GM19043 (cell line): ENCODE results near the gene TSC1.

ENCODE experiments used
- ATAC-seq: cut with Tn5 transposase; IDR thresholded peaks from one replicate; pipeline ENCODE4 v1.9.1; 2021; ENCODE audit warnings: low read depth; ENCODE audit not compliant: unreplicated experiment

Gene TSC1

DNA sequence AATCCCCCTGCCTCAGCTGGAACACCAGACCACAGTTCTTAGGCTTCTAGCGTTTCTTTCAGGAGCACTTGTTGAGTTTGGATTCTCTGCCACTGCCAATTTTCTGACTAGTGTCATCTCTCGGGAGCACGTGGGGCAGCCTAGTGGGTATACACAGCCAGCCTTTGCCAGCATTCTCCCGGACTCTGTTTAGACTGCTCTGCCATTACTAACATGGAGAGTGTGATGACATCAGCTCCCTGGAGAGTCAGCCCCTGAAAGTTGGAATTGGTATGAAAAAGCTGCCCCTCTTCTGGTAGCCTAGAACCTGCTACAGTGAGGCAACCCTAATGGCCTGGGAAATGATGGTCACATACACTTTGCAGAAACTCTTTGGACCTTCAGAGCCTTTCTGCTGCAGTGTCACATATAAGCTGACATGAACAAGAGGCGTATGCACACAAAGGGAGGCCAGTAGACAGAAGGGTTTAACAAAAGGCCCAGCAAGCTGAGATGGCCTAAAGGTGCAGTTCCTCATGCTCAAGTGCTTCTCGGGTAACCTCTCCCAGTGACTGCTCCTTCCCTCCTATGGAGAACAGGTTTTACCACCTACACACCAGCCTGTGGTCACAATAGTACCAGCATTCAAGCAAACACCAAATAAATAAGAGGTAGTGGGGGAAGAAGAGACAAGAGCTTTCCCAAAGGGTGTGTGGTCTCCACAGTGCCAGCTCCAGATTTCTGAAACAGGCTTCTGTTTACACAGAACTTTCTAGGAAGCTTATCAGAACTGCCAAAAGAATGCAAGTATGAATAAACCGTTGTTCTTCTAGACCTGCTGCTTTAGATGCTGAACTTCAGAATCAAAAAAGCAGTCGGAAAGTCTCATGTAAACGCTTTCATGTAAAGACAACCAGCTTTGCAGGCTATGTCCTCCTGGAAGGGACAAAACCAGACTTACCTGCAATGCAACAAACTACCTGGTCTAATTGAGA lies 49.3 kb downstream of the TSC1 start:
- ATAC-seq = no peak

DNA sequence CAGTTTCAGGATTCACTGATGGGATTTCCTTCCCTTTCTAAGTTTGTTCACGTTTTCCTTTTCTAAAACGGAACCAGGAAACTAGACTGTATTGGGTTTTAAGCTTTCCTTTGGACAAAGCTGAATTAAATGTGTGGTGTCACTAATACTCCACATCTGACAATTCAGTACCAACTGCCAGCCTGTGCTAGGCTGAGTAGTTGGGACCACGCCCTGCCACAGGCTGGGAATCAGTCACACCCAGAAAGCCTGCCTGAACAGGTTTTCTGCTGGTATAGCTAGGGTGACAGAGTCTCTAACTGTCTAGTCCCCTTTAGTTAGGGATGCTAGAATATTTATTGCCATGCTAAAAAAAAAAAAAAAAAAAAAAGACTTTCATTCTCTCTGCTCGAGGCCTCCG lies 50.1 kb downstream of the TSC1 start:
- ATAC-seq = no peak

DNA sequence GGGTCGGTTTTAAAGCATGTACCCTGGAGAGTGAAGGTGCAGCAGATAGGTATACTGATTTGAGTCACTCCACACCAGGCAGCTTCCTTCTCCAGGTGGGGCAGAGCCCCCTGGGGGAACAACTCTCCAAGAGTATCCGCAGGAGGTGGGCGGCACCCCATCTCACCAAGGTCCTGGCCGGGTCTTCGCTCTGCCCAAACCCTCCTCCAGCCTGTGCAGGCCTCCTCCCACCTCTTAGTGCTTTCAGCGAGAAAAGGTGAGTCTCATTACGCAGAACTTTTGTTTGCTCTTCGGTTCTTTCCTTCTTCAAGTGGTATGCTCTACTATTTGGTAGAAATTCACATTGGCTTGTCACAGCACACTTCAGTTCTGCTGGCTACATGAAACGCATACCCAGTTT lies 52.0 kb downstream of the TSC1 start:
- ATAC-seq = no peak

DNA sequence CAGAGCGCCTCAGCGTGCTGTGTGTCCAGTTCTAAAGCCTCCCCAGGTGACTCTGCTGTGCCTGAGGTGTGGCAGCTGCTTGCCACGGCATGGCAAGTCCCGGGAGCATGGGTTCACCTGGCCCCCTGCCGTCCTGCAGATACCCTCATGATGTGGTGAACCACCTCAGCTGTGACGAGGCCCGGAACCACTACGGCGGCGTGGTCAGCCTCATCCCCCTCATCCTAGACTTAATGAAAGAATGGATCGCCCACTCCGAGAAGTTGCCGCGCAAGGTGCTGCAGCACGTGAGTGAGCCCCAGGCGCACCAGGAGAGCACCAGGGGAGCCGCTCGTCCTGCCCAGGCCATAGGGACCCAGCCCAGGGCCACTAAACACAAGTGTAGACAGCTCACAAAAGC lies 56.3 kb downstream of the TSC1 start:
- ATAC-seq = no peak

DNA sequence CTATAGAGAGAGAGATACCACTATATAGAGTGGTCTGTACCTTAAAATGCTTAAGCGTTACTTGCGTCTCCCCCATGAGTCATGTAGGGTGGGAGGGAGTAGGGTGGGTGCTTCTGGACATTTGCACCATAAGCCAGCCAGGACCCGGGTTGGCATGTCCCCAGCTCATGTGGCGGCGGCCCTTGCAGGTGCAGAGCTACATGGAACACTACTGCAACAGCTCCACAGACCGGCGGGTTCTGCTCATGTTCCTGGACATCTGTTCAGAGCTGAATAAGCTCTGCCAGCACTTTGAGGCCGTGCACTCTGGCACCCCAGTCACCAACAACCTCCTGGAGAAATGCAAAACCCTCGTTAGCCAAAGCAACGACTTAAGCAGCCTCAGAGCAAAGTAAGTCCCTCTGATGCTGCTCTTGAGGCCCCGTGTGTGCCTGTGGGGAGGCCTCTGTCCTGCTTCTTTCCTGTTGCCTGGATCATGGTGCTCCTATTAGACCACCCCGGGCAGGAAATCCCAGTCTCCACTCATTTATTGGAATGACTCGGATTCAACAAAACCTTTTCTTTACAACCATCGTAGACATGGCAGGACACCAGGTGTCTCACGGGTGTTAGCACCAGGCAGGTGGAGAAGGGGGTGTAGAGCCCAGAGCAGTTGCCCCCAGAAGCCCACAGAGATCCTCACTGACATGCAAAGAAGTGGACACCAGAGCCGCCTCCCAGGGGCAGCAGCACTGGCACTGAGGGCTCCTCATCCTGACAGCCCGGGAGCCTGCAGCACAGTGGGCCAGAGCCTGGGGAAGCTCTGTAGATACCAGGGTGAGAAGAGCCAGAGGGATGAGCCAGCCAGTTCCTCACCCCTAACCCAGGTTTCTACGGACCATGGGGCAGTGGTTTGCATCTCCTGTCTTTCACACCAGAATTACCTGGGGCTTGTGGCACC lies 57.0 kb downstream of the TSC1 start:
- no peak for ATAC-seq

DNA sequence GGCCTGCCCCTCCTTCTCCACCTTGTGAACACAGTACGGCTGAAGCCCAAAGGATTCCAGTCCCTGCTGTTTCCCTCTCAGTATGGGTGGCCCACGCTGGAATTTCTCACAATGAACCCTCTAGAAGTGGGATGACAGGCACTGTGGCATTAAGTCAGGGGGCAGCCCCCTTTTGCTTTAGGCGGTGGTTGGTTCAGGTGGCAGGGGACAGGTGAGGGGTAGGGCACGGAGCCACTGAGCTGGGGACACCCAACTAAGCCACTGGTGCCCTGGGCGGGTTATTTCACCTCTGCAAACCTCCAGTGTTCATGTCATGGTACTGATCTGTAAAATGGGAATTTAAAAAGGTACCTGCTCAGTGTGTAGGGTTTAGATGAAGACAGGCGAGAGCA lies 58.1 kb downstream of the TSC1 start:
- no peak for ATAC-seq

DNA sequence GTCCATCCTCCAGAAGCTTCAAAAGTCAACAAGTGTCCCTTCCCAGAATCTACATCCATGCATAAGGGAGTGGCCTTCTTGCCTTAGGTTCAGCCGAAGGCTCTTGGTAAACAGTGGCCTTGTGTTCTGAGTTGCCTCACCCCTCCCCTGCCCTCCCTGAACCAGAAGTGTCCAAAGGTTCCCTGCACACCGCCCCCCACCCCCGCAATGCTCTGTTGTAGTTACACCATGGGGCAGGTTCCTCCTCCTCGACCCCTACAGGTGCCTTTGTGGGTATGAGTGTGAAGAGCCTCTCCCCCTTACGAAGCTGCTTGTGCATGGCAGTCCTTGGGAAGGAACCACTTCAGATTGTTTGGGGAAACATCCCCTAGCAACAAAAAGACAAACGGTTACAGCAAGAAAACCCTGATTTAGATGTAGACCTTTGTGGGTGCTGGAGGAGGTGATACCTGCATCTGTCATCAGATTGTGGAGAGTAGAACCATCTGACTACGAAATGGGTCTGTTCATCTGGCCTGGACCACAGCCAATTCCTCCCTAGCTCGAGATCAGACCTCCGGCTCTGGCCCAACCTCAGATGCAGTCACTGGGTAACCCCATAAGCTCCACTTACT lies 58.6 kb downstream of the TSC1 start:
- no peak for ATAC-seq

DNA sequence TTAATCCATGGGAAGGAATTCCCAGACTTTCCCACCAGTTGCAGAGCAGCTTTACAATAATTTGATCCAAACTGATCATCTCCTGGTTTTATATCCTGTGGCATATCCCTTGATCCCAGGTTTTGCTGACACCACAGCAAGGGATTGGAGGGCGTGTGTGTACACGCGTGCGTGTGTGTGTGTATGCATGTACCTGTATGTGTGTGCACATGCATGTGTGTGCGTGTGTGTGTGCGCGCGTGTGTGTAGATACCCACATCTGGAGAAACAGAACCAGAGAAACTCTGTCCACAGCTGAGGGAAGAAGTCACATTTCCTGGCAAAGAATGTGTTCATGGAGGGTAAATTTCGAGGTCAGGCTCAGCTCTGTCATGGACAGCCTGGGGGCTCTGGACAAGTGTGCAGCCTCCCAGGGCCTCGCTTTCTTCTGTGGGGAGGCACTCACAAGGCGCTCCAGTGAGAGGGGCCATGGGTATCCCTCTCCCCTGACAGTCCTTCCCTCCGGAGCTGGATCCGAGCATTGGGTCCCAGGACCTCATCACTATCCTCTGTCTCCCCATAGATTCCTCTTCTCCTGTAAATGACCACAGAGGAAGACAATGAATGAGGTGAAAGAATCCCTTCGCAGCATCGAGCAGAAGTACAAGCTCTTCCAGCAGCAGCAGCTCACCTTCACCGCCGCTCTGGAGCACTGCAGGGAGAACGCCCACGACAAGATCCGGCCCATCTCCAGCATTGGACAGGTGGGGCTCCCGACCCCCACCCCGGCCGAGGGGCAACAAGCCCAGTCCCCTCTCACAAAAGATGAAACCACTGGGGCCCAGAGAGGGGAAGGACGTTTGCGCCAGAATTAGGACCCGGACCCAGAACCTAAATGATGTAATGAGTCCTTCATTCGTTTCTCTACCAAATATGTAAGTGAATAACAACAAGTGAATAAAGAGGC lies 60.8 kb downstream of the TSC1 start:
- no peak for ATAC-seq

DNA sequence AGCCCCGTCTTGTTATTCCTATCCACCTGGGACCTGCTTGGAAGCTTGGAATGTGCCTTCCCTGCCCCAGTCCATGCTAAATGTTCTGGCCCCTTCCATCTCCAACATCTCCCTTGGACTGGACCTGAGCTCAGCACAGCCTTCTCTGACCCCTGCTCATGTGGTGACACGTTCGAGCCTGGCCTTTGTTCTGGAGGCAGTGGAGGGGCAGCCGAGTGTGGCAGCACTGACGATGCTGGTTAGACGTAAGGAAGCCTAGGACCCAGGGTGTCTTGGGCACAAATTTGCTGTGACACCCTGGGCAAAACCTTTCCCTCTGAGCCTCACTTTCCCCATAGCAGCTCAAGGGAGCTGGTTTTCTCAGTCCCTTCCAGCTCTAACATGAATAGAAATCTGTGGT lies 61.8 kb downstream of the TSC1 start:
- no peak for ATAC-seq

DNA sequence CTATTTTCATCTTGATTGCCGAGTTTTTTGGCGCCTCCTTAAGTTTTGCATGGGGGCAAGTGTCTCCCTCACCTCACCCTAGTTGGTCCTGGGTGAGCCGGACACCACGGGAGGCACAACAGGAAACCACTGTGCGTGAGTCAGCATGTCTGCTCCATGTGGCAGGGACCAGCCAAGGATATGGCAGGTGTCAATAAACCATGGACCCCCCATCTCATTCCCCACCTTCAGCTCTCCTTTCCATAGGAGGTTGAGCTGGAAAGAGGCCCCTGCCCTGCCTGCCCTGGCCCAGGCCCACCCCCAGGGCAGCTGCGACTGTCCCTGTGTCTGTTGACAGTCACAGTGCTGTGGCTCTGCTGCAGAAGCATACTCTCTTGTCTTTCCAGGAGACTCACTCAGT lies 62.6 kb downstream of the TSC1 start:
- no peak for ATAC-seq

DNA sequence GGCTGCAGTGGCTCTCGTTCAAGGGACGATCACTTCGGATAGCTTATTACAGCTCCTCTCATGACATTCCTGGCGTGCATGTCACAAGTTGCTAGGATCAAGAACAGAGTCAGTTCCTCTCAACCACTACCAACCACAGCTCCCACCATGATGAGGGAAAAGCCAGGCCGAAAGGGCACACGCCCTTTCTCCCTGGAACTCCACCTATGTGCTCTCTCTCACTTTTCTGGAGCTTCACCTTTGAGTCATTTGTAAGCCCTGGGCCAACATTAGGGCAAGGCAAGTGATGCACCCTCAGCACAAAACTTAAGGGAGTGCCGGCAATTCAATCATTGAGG lies 64.1 kb downstream of the TSC1 start:
- ATAC-seq = no peak

DNA sequence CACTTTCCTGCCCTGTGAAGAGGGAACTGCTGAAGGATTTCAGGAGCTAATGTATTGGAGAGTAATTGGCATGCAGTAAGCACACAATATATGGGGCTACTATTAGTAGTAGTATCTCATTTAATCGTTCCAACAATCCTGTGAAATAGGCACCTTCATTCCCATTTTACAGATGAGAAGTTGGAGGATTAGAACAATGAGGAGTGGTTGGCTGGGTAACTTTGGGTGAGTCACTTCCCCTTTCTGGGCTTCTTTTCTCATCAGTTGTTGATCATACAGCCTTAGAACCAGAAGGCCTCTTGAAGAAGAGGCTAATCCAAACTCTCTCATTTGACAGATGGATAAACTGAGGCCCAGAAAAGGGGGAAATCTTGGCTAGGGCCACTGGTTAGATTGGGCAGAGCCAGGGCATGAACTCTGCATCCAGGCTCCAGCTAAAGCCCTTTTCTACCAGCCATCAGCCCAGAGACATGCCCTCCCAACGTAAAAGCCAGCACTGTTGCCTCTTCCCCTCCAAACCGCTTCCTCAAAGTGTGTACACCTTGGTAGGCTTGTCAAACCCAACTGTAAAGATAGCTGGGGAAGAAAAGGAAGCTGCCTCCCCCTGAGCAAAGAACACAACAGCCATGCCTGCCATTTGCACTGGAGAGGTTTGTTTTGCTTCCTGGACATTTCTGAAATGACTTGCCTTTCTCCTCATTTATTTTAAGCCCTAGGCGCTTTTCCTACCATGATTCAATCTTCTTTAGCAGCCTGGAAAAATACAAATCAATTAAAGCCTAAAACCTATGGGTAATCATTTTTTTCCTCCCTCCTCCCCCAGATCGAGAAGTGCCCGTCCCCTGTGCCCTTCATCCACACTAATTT lies 64.7 kb downstream of the TSC1 start:
- ATAC-seq = no peak

DNA sequence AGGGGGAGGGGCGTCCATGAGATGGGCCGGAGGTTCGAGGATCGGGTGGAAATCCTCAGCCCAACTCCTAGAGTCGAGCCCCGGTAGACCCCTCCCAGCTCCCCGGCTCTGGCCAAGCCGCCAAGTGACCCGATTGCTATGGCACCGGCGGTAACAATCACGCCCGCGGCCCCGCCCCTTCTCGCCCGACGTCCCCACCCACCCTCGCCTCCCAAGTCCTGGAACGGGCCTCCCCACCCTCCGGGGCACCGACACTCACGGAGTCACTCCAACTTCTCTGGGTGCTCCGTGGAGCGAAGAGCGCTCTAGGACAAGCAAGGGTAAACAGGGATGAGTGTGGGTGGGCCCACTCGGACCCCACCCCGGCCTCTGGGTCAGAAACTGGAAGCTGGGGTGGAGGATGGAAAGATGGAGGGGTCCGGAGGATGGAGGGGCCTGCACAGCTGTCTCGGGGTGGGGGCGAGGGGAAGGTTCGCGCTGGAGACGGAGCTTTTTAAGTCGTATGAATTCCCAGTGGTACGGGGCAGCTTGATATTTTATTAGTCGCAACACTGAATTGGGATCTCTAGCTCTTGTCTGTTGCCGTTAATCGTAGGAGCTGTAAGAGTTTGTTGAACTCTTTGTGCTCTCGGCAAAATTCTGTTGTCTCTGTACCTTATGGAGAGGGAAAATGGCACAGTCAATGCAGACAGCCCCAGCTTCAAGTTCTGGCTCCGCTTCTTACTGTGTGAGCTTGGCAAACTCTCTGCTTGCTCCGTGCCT lies 65.5 kb downstream of the TSC1 start, which contains the start of gene SPACA9:
Gene SPACA9 (plus strand): TSS at position 204 of the 762 bp plus-strand sequence. CDS start 5,050 bp downstream, outside the sequence.
- no peak for ATAC-seq

DNA sequence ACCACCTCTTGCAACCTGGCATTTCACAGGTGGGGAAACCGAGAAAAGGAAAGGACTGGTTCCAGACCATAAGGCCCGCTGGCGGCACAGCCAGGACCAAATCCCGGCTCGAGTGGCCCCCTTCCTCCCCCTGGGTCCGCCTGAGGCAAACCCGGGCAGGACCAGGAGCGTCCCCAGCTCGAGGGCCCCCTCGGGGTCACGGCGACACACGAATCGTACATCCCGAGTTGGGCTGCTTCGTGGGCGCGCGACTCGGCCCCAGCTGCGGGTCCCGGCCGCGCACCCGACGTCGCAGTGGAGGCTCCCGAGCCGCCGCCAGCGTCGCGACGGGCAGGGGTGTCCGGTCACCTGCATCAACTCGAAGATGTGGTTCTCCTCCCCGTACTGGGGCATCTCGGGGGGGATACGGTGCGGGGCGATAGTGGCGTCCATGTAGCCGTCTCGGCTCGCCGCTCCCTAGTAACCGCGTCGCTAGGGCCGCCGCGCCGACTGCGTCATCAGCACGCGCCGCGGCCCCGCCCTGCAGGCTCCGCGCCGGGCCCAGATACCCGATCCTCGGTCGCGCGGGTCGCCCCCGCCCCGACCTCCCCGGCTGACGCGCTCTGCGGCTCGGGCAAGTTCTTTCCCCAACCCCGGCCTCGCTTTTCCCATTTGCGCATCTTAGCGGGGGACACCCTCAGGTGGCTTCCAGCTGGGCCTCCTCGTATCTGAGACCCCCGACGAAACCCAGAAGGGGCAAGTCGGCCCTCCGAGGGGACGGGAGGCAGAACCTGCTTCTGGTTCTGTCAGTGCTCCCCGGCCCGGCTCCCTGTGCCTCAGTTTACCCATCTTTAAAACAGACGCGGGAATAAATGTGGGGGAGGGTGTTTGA lies 66.4 kb downstream of the TSC1 start, which contains the start of gene AK8:
Gene AK8 (minus strand): TSS at position 461 of the 871 bp plus-strand sequence. CDS start 29 bp downstream, at position 432.
- no peak for ATAC-seq

DNA sequence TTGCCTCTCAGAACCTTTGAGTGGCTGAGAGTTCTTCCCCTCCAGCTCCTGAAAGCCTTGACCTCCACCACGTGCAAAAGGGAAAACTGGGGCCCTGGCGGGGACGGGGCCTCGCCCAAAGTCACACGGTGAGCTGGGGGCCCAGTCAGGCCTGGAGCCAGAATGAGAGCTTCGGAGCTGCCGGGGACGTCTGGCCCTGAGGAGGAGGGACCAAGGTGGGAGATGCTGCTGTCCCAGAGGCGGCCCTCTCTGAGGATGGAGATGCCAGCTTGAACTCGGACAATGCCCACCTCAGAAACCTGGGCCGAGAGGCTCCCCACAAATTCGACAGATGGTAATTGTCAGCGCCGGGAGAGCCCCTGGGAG lies 67.0 kb downstream of the TSC1 start:
- ATAC-seq = no peak

DNA sequence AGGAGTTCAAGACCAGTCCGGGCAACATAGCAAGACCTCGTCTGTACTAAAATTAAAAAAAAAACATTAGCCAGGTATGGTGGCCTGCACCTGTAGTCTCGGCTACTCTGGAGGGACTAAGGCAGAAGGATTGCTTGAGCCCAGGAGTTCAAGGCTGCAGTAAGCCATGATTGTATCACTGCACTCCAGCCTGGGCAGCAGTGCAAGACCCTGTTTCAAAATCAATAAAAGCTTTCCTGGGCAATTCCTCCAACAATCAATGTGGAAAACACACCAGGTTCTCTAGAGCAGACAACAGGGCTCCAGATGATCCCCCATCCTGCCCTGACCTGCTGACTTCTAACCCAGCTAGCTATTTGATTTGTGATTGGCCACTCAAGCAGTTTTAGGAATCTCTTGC lies 67.6 kb downstream of the TSC1 start:
- no peak for ATAC-seq

DNA sequence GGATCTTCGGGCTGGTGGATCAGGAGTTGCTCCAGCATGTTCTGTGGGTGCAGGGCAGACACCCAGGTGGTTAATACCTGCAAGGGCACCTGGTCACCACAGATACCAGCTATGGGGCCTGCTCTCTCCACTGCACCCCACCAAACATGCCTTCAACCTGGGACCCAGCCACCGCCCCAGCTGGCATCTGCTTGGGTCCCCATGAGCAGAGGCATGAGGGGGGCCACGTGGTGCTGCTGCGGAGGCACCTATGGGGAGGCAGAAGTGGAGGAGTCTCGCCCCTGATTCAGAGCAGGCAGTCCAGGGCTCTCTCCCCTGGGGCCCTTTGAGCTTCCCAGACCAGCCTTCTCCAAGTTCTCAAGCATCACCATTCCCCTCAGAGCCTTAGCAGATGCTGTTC lies 69.3 kb downstream of the TSC1 start:
- ATAC-seq = no peak
